Nephron (organoid): ENCODE measurements around the gene MAP3K2.

Experiments
- H3K27ac Mint-ChIP-seq, 3 experiments: 2 replicates each; pipeline ENCODE4 v1.8.0; 2020; ENCODE audit warnings: mixed read lengths in 3 of 3, mild to moderate bottlenecking in 2 of 3, moderate library complexity in 1 of 3
- H3K27me3 Mint-ChIP-seq: 2 replicates; pipeline ENCODE4 v1.8.0; 2021; ENCODE audit warnings: low read depth, mild to moderate bottlenecking, moderate library complexity, mixed read lengths
- H3K36me3 Mint-ChIP-seq: 2 replicates; pipeline ENCODE4 v1.8.0; 2020; ENCODE audit warnings: low read depth, mixed read lengths
- H3K4me1 Mint-ChIP-seq: 2 replicates; pipeline ENCODE4 v1.8.0; 2020; ENCODE audit warnings: mixed read lengths
- H3K4me3 Mint-ChIP-seq, 3 experiments: 2 replicates each; pipeline ENCODE4 v1.8.0; 2020; ENCODE audit warnings: mild to moderate bottlenecking in 3 of 3, mixed read lengths in 3 of 3, moderate library complexity in 2 of 3
- H3K9me3 Mint-ChIP-seq: 2 replicates; pipeline ENCODE4 v1.8.0; 2020; ENCODE audit warnings: mixed read lengths
- CTCF ChIP-seq, 3 experiments: fragments of 200-600 bp; sonication (generic); IDR thresholded peaks; one replicate each; pipeline ENCODE4 v1.5.0; 2021; ENCODE audit warnings: antibody characterized with exemption in 3 of 3; ENCODE audit not compliant: unreplicated experiment in 3 of 3

The MAP3K2 gene

GRCh38 chr2:127387655-127388422, at the start of gene MAP3K2:
Gene MAP3K2, minus strand, starts transcription at chr2:127387975. Its CDS starts 44,846 bp downstream, at chr2:127343129.
- Mint-ChIP-seq H3K9me3 (no peaks in the 10 kb centered on the region), H3K27me3 (no peaks in the 10 kb centered on the region)

GRCh38 chr2:127437056-127437455, 49.3 kb upstream of the MAP3K2 start:
- Mint-ChIP-seq H3K9me3 (peaks cover 7% of the 10 kb centered on the region), H3K36me3 (no peaks in the 10 kb centered on the region), H3K27me3 (no peaks in the 10 kb centered on the region), H3K4me3 (no peak overlapping the region), H3K27ac (no peak overlapping the region), H3K4me1 (no peaks in the 10 kb centered on the region)
- no peak for TF ChIP-seq CTCF (IDR thresholded peaks at IDR 0.05; ENCODE audit: unreplicated experiment in 3 of 3)

More at GRCh38 chr2:127387655-127388422, at the start of gene MAP3K2:
- peaks cover 2% of the 10 kb centered on the region for H3K36me3 Mint-ChIP-seq
- no peak for TF ChIP-seq CTCF (IDR thresholded peaks at IDR 0.05; ENCODE audit: unreplicated experiment in 3 of 3)
- H3K4me1 Mint-ChIP-seq: peaks cover 53% of the 10 kb centered on the region
- H3K4me3 Mint-ChIP-seq: peak within 1 kb of the TSS; percentile 88 to 95 (median 93)
- H3K27ac Mint-ChIP-seq: peak within 1 kb of the TSS; percentile 73 to 92 (median 91)

GRCh38 chr2:127434515-127434914, 46.7 kb upstream of the MAP3K2 start:
- H3K36me3 Mint-ChIP-seq: no peaks in the 10 kb centered on the region
- no peaks in the 10 kb centered on the region for H3K27me3 Mint-ChIP-seq
- H3K27ac Mint-ChIP-seq: no peak overlapping the region
- peaks cover 2% of the 10 kb centered on the region for H3K9me3 Mint-ChIP-seq
- H3K4me3 Mint-ChIP-seq: no peak overlapping the region
- H3K4me1 Mint-ChIP-seq: no peaks in the 10 kb centered on the region
- no peak for TF ChIP-seq CTCF (IDR thresholded peaks at IDR 0.05; ENCODE audit: unreplicated experiment in 3 of 3)

GRCh38 chr2:127431408-127432023, 43.7 kb upstream of the MAP3K2 start:
- Mint-ChIP-seq H3K4me1 (no peaks in the 10 kb centered on the region), H3K27me3 (peaks cover 5% of the 10 kb centered on the region), H3K27ac (no peak overlapping the region), H3K36me3 (no peaks in the 10 kb centered on the region), H3K4me3 (no peak overlapping the region), H3K9me3 (no peaks in the 10 kb centered on the region)
- TF ChIP-seq CTCF (IDR thresholded peaks at IDR 0.05; ENCODE audit: unreplicated experiment in 3 of 3): no peak

GRCh38 chr2:127429844-127430425, 42.2 kb upstream of the MAP3K2 start:
- no peak for TF ChIP-seq CTCF (IDR thresholded peaks at IDR 0.05; ENCODE audit: unreplicated experiment in 3 of 3)
- no peaks in the 10 kb centered on the region for H3K36me3 Mint-ChIP-seq

More at GRCh38 chr2:127429844-127430425, 42.2 kb upstream of the MAP3K2 start:
- Mint-ChIP-seq H3K4me3 (no peak overlapping the region), H3K27ac (no peak overlapping the region), H3K27me3 (peaks cover 14% of the 10 kb centered on the region), H3K9me3 (no peaks in the 10 kb centered on the region), H3K4me1 (no peaks in the 10 kb centered on the region)
